GM10248 (cell line): ENCODE measurements around the gene STAG1.
A peak's percentile ranks its signal among the peaks of the same experiment; 100 is the strongest.

Experiments used
- CTCF ChIA-PET: fragments of 300-600 bp; sonication (Branson Sonifier 250); formaldehyde crosslinking; extraction: SDS; loops from one replicate; lab custom pipeline; 2021; ENCODE audit warnings: antibody characterized with exemption; lab: Yijun Ruan, JAX
- POLR2A ChIA-PET: fragments of 350-650 bp; sonication (Branson Sonifier 250); formaldehyde crosslinking; extraction: SDS; loops from one replicate; lab custom pipeline; 2020; ENCODE audit warnings: antibody characterized with exemption; lab: Yijun Ruan, JAX
- DNase-seq: peaks from one replicate; pipeline ENCODE4 v3.0.0; 2012; ENCODE audit errors: extremely low spot score
- TF ChIP-seq, protein P1 (sequence below): IDR thresholded peaks from 2 replicates; pipeline ENCODE4 v1.5.1; 2012; ENCODE audit warnings: mild to moderate bottlenecking, low read depth; ENCODE audit errors: extremely low read depth, missing control alignments, control extremely low read depth

Gene STAG1

DNA sequence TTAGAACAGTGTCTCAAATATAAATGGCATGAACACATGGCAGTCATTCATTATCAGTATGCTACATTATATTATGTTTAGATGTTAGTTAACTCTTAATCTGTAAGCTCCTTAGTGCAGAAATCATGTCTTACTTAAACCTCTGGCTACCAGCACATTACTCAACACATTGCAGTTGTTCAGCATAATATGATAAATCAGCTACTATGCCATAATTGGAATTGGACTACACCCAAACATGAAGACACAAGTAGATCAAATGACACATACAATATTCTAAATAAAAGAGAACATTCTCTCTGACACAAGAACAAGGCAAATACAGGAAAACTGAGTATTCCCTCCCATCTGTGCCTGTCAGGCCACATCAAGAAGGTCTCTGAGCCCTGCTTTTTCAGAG lies 385.9 kb downstream of the STAG1 start:
- TF ChIP-seq, protein P1, sequence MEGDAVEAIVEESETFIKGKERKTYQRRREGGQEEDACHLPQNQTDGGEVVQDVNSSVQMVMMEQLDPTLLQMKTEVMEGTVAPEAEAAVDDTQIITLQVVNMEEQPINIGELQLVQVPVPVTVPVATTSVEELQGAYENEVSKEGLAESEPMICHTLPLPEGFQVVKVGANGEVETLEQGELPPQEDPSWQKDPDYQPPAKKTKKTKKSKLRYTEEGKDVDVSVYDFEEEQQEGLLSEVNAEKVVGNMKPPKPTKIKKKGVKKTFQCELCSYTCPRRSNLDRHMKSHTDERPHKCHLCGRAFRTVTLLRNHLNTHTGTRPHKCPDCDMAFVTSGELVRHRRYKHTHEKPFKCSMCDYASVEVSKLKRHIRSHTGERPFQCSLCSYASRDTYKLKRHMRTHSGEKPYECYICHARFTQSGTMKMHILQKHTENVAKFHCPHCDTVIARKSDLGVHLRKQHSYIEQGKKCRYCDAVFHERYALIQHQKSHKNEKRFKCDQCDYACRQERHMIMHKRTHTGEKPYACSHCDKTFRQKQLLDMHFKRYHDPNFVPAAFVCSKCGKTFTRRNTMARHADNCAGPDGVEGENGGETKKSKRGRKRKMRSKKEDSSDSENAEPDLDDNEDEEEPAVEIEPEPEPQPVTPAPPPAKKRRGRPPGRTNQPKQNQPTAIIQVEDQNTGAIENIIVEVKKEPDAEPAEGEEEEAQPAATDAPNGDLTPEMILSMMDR: no peak

DNA sequence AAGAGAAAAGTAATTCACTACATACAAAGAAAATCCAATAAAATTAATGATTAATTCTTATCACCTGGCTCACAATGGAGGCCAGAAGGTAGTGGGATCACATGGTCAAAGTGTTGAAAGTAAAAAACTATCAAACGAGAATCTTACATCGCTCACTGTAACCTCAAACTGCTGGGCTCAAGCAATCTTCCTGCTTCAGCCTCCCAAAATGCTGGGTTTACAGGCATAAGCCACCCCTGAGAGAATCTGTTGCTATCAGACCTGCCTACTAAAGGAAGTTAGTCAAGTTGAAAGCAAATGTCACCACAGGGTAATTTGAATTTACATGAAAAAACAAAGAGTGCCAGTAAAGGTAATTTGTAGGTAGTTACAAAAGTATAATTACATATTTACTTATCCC lies 398.7 kb downstream of the STAG1 start:
- POLR2A ChIA-PET: no interaction called here
- peak; percentile 31 for DNase-seq
- CTCF ChIA-PET: no interaction called here
- TF ChIP-seq, protein P1: no peak

More for the DNA sequence above, 385.9 kb downstream of the STAG1 start:
- ChIA-PET POLR2A (no interaction called here), CTCF (interaction anchor here (0.9 to 2.2 kb wide), 10 partner anchors 8 to 386 kb away, joined by 3 to 8 read pairs (median 4); partner anchors contain the start of gene STAG1)
- no peak for DNase-seq

DNA sequence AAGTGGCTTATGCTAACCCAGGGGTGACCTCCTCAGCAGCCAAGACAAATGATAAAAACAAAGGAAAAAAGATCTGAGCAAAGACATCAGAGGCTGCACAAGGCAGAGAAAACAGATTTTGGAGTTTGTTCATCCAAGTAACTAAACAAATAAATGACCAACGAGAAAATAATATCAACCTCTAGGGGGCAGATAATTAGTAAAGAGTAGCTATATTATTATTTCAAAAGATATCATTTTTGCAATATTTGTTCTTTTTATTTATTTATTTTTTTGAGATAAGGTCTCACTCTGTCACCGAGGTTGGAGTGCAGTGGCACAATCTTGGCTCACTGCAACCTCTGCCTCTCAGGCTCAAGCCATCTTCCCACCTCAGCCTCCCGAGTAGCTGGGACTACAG lies 400.3 kb downstream of the STAG1 start:
- TF ChIP-seq, protein P1: no peak
- DNase-seq: no peak
- CTCF ChIA-PET: interaction anchor here (0.8 to 3.6 kb wide), 8 partner anchors 8 to 400 kb away, joined by 3 to 15 read pairs (median 5); partner anchors contain the start of gene STAG1
- POLR2A ChIA-PET: no interaction called here

DNA sequence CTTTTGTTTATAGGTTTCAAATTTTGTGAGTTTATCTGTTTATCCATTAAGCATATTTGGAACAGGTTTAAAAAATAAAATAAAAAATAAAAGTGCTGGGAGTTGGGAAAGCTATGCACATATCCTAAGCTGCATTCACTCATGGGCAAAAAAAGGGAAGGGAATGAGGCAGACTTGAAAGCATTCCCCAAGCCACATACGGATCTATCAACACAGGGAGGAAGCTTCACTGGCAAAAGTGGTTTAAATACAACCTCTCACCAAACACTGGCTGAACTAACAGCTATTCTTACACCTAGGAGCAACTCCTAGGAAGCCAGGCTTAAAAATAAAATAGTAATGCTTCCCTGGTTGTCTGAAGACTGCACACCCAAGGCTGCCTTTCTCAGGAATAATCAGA lies 400.8 kb downstream of the STAG1 start:
- CTCF ChIA-PET: interaction anchor here (0.7 to 3.6 kb wide), 8 partner anchors 8 to 401 kb away, joined by 3 to 15 read pairs (median 5); partner anchors contain the start of gene STAG1
- POLR2A ChIA-PET: no interaction called here

DNA sequence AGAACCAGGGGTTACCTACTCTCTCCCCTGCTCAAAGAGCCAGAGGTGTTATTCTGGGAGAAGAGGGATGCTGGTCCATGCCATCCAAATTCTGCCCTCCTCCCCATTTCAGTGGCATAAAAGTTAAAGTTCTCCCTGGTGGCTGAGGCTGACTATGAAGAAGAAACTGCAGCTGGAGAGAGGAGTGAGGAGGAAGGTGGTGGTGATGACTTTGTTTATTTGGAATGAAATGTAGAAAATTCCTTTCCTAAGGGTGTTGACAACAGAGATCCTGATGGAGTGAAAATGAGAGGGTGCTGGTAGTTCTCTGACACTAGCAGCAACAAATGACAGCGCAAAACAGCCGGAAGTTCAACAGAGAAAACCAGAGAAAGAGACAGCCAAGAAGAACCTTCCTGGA lies 401.6 kb downstream of the STAG1 start:
- TF ChIP-seq, protein P1: no peak
- POLR2A ChIA-PET: no interaction called here
- DNase-seq: no peak
- CTCF ChIA-PET: interaction anchor here (0.8 to 3.6 kb wide), 3 partner anchors 9 to 16 kb away, joined by 3 to 15 read pairs (median 5); no protein-coding TSS in a partner anchor

More for the DNA sequence above, 400.8 kb downstream of the STAG1 start:
- TF ChIP-seq, protein P1: no peak
- DNase-seq: no peak

DNA sequence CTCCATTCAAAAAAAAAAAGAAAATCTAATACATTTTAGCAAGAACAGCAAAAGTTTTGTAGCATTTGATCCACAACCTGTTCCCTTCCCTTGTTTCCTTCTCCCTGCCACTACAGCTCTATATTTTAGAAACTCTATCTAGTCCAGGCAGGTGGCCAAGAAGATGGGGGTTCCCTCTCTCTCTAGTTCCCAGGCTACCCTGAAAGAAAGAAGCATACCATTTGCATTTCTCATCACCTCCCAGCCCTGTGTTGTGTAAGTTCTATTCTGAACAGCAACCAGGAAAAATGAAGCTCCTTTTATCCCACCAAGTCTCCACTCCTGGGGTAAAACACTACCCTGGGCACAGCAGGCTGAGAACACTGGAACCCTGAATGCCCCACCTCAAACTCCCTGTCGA lies 402.0 kb downstream of the STAG1 start:
- ChIA-PET POLR2A (no interaction called here), CTCF (interaction anchor here (0.8 to 3.6 kb wide), 3 partner anchors 10 to 17 kb away, joined by 3 to 15 read pairs (median 5); no protein-coding TSS in a partner anchor)
- DNase-seq: no peak
- TF ChIP-seq, protein P1: no peak
